HepG2 (cell line): ENCODE results near the gene LDLRAD3. TPM values are rescaled to one million over a fixed set of nuclear protein-coding genes. Genes with fewer than 3 reads are reported as not detected.

Experiments
- ATAC-seq: fragments of 200-7000 bp; cut with Tn5 transposase; 3 replicates; pipeline ENCODE4 v1.9.1; 2020; ENCODE audit warnings: mild to moderate bottlenecking, moderate library complexity
- BruUV-seq: library from RNA; stranded (reverse); fragments of 400-500 nt; replicated peaks from 2 replicates; lab custom pipeline; 2021; lab: Mats Ljungman, UMichigan
- CTCF ChIA-PET: fragments of 300-600 bp; formaldehyde crosslinking; extraction: SDS; loops from one replicate; lab custom pipeline; 2021; ENCODE audit warnings: low total read pairs, inconsistent platforms, low intra/inter-chr PET ratio; lab: Yijun Ruan, JAX
- POLR2A ChIA-PET: fragments of 350-600 bp; sonication (Branson Sonifier 250); formaldehyde crosslinking; loops from one replicate; lab custom pipeline; 2020; ENCODE audit warnings: antibody characterized with exemption, inconsistent platforms; lab: Yijun Ruan, JAX
- DNase-seq: peaks from one replicate; pipeline ENCODE4 v3.0.0-alpha.2; 2015; ENCODE audit warnings: low spot score
- FAIRE-seq: peaks from 3 replicates; lab custom pipeline; 2011; peaks lifted over from hg19 to GRCh38; lab: Jason Lieb, UNC
- H2AFZ ChIP-seq: one replicate; pipeline ENCODE4 v1.6.1; 2011; ENCODE audit warnings: low read length, inconsistent platforms
- H3K27ac ChIP-seq: fragments of 300-600 bp; 3 replicates; pipeline ENCODE4 v1.8.0; 2011; ENCODE audit warnings: mixed run types, mild to moderate bottlenecking, mixed read lengths, low read length, inconsistent platforms; ENCODE audit not compliant: insufficient read depth; ENCODE audit errors: extremely low read length
- H3K27me3 ChIP-seq, 2 experiments: fragments of 200-600 bp in 1 of 2; 2 replicates in 1 of 2; 3 replicates in 1 of 2; pipeline versions ENCODE4 v1.6.0 to v1.8.0; 2011; ENCODE audit warnings: low read length in 2 of 2, mild to moderate bottlenecking in 2 of 2, moderate library complexity in 2 of 2, inconsistent platforms in 1 of 2; ENCODE audit not compliant: insufficient read depth in 2 of 2, control insufficient read depth in 1 of 2
- H3K36me3 ChIP-seq, 2 experiments: fragments of 200-600 bp in 1 of 2; replicated peaks in 1 of 2; 2 replicates in 1 of 2; 3 replicates in 1 of 2; pipeline versions ENCODE4 v1.5.1 to v1.8.0; 2011; ENCODE audit warnings: low read length in 2 of 2, inconsistent platforms in 1 of 2; ENCODE audit not compliant: insufficient read depth in 2 of 2, control insufficient read depth in 1 of 2
- H3K4me1 ChIP-seq: 2 replicates; pipeline ENCODE4 v1.5.1; 2012; ENCODE audit warnings: low read length, inconsistent platforms; ENCODE audit not compliant: insufficient read depth
- H3K4me2 ChIP-seq: 2 replicates; pipeline ENCODE4 v1.6.0; 2011; ENCODE audit warnings: low read depth, low read length, inconsistent platforms
- H3K4me3 ChIP-seq, 3 experiments: fragments of 200-600 bp in 1 of 3; sonication (generic), shearing (Covaris generic) in 1 of 3; replicated peaks in 1 of 3; 2 replicates each; pipeline ENCODE4 v1.5.1; 2011 to 2016; ENCODE audit warnings: low read length in 3 of 3, inconsistent platforms in 2 of 3, low read depth in 2 of 3, mild to moderate bottlenecking in 2 of 3, control low read depth in 1 of 3, mixed read lengths in 1 of 3; ENCODE audit not compliant: insufficient read depth in 1 of 3
- H3K79me2 ChIP-seq: one replicate; pipeline ENCODE4 v1.6.1; 2011; ENCODE audit warnings: low read length, inconsistent platforms; ENCODE audit not compliant: insufficient read depth
- H3K9ac ChIP-seq: 2 replicates; pipeline ENCODE4 v1.6.0; 2011; ENCODE audit warnings: mild to moderate bottlenecking, low read depth, low read length, inconsistent platforms; ENCODE audit not compliant: insufficient read depth
- H3K9me3 ChIP-seq: 2 replicates; pipeline ENCODE4 v1.5.1; 2012; ENCODE audit warnings: mild to moderate bottlenecking, low read length
- H4K20me1 ChIP-seq: 2 replicates; pipeline ENCODE4 v1.6.0; 2011; ENCODE audit warnings: inconsistent platforms, mild to moderate bottlenecking, low read length, moderate library complexity; ENCODE audit not compliant: insufficient read depth
- ATF2 ChIP-seq: sonication (generic); formaldehyde crosslinking; IDR thresholded peaks from 2 replicates; pipeline ENCODE4 v1.4.0; 2020; ENCODE audit warnings: missing genetic modification reagents
- CHD4 ChIP-seq: fragments of 200-600 bp; sonication (generic); IDR thresholded peaks from 2 replicates; pipeline ENCODE4 v1.7.0; 2017; ENCODE audit warnings: mild to moderate bottlenecking, low read length, borderline replicate concordance
- ESRRA ChIP-seq: sonication (generic); formaldehyde crosslinking; IDR thresholded peaks from 2 replicates; pipeline ENCODE4 v1.5.1; 2020; ENCODE audit warnings: mild to moderate bottlenecking, low read depth, missing genetic modification reagents
- GMEB1 ChIP-seq: sonication (generic); formaldehyde crosslinking; IDR thresholded peaks from 2 replicates; pipeline ENCODE4 v1.5.1; 2020; ENCODE audit warnings: missing genetic modification reagents, mild to moderate bottlenecking, borderline replicate concordance
- MXD1 ChIP-seq: sonication (generic); formaldehyde crosslinking; IDR thresholded peaks from 2 replicates; pipeline ENCODE4 v1.4.0; 2020; ENCODE audit warnings: mild to moderate bottlenecking, missing genetic modification reagents
- NFE2 ChIP-seq: sonication (generic); formaldehyde crosslinking; IDR thresholded peaks from 2 replicates; pipeline ENCODE4 v1.4.0; 2020; ENCODE audit warnings: missing genetic modification reagents
- RORA ChIP-seq: sonication (generic); formaldehyde crosslinking; IDR thresholded peaks from 2 replicates; pipeline ENCODE4 v1.5.0; 2020; ENCODE audit warnings: mild to moderate bottlenecking, missing genetic modification reagents, moderate library complexity
- SRF ChIP-seq: IDR thresholded peaks from 2 replicates; pipeline ENCODE4 v1.6.1; 2011; ENCODE audit warnings: mild to moderate bottlenecking, low read depth, low read length, moderate library complexity
- TBX2 ChIP-seq: sonication (generic); formaldehyde crosslinking; IDR thresholded peaks from 2 replicates; pipeline ENCODE4 v1.5.0; 2020; ENCODE audit warnings: missing genetic modification reagents, mild to moderate bottlenecking, borderline replicate concordance
- ZBTB37 ChIP-seq: sonication (generic); formaldehyde crosslinking; IDR thresholded peaks from 2 replicates; pipeline ENCODE4 v1.4.0; 2020; ENCODE audit warnings: mild to moderate bottlenecking, missing genetic modification reagents
- ZFAT ChIP-seq: sonication (generic); formaldehyde crosslinking; conservative IDR thresholded peaks from 2 replicates; pipeline ENCODE4 v1.8.1; 2023; ENCODE audit warnings: missing genetic modification reagents, inconsistent platforms
- ZGPAT ChIP-seq: IDR thresholded peaks from 2 replicates; pipeline ENCODE4 v1.6.1; 2016; ENCODE audit warnings: mild to moderate bottlenecking
- ZNF275 ChIP-seq: sonication (generic); formaldehyde crosslinking; IDR thresholded peaks from 2 replicates; pipeline ENCODE4 v1.8.0; 2022; ENCODE audit warnings: missing genetic modification reagents, mild to moderate bottlenecking, inconsistent platforms, borderline replicate concordance
- ZNF446 ChIP-seq: sonication (generic); formaldehyde crosslinking; IDR thresholded peaks from 2 replicates; pipeline ENCODE4 v1.5.0; 2020; ENCODE audit warnings: mild to moderate bottlenecking, missing genetic modification reagents
- ZNF891 ChIP-seq: sonication (generic); formaldehyde crosslinking; IDR thresholded peaks from 2 replicates; pipeline ENCODE4 v1.5.0; 2020; ENCODE audit warnings: mild to moderate bottlenecking, missing genetic modification reagents
- ZSCAN29 ChIP-seq: sonication (generic); formaldehyde crosslinking; conservative IDR thresholded peaks from 2 replicates; pipeline ENCODE4 v1.4.0; 2020; ENCODE audit warnings: mild to moderate bottlenecking, missing genetic modification reagents
- WGBS: methylation state at CpG from one replicate; pipeline ENCODE4 v1.1.6; 2017; ENCODE audit warnings: low lambda C conversion rate; 5-methylcytosine and 5-hydroxymethylcytosine counted together
- in situ Hi-C: cut with HindIII; loops from 2 replicates; pipeline ENCODE4 v1.10.0; 2017; ENCODE audit warnings: low pct_unique_long_range_greater_than_20kb; ENCODE audit not compliant: extremely low pct_ligation_motif_present
- intact Hi-C: fragments of 100-400 bp; cut with micrococcal nuclease; formaldehyde crosslinking; loops from one replicate; pipeline ENCODE4 v1.10.0; 2022; ENCODE audit not compliant: unreplicated experiment
- polyA plus RNA-seq, 8 experiments: library from polyadenylated mRNA; depleted of rRNA in 3 of 8; stranded (reverse) in 7 of 8; unstranded in 1 of 8; fragments of >200 nt; fragmentation: Illumina TruSeq in 4 of 8; extraction: Trizol in 4 of 8; gene quantifications; 2 replicates each; pipeline versions ENCODE4 v1.2.1 to v1.2.3, GENCODE V29; 2011 to 2016; ENCODE audit warnings: low read depth in 4 of 8, missing spikeins in 1 of 8, mixed read lengths in 1 of 8; ENCODE audit not compliant: insufficient read depth in 1 of 8
- total RNA-seq, 5 experiments: library from RNA; depleted of rRNA; stranded (reverse); fragments of >200 nt; fragmentation: Illumina TruSeq; extraction: Trizol; gene quantifications; 2 replicates each; pipeline ENCODE4 v1.2.3, GENCODE V29; 2016; ENCODE audit warnings: low read depth in 1 of 5

The LDLRAD3 gene
- total and polyA plus RNA-seq, 2 of the 13 experiments (the other 11 are each of a cell fraction or from before 2014, with no cell fraction given), result 0.50 to 0.60 TPM

- no peak for TF ChIP-seq ZNF891
Measured at GRCh38 chr11:36251823-36252222, 308.0 kb downstream of the LDLRAD3 start (continued).

- CTCF ChIA-PET, result no interaction called here
- Histone ChIP-seq H3K27ac (no peak overlapping the region), H3K9me3 (no peaks in the 10 kb centered on the region), H3K4me2 (no peak overlapping the region), H3K4me1 (no peaks in the 10 kb centered on the region), H3K36me3 (no peaks in the 10 kb centered on the region), H3K79me2 (no peaks in the 10 kb centered on the region), H3K9ac (no peak overlapping the region)
- FAIRE-seq, result no peak
- no peak for DNase-seq
- no TSS peak for BruUV-seq
- no peak for ATAC-seq
- 0% methylated on average over 2 of the region's 5 CpGs for WGBS
- POLR2A ChIA-PET, result no interaction called here
- TF ChIP-seq ZNF446 (CRISPR knock-in tag) (no peak), ZGPAT (CRISPR knock-in tag) (no peak), ZBTB37 (CRISPR knock-in tag) (no peak), MXD1 (CRISPR knock-in tag) (no peak), ESRRA (no peak), CHD4 (no peak), RORA (CRISPR knock-in tag) (no peak), ZSCAN29 (CRISPR knock-in tag) (no peak), GMEB1 (CRISPR knock-in tag) (no peak), NFE2 (CRISPR knock-in tag) (no peak), ZNF275 (CRISPR knock-in tag) (no peak), TBX2 (CRISPR knock-in tag) (no peak), SRF (no peak), ZFAT (CRISPR knock-in tag) (no peak), ATF2 (CRISPR knock-in tag) (no peak)
- TF ChIP-seq, all 625 proteins: peak for 0
- Histone ChIP-seq H4K20me1 (no peaks in the 10 kb centered on the region), H2AFZ (no peak overlapping the region), H3K4me3 (no peak overlapping the region), H3K27me3 (peaks cover 1 to 8% of the 10 kb centered on the region in 2 experiments; a peak in 1 of 5 replicates)
- in situ Hi-C loops (loop anchor here (25.0 kb wide), 1 partner anchor 766 kb away; no protein-coding TSS in a partner anchor), intact Hi-C loops (no loop called here)
Measured at GRCh38 chr11:36253238-36253637, 309.4 kb downstream of the LDLRAD3 start.
